Measurements from ENCODE around the gene PPP6R3.

DNA sequence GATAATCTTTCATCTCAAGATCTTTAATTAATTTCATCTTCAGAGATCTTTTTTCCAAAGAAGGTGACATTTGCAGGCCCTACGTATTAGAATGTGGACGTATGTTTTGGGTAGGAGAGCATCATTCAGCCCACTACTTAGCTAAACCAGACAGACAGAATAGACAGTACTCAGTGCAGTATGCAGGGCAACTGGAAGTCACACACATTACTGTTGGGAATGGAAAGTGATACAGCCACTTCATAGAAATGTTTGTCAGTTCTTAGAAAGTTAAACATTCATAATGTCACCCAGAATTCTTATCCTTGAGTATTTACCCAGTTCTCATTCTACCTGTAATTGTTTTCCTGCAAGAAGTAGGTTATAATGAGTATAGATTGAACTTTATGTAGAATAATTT lies 102.9 kb downstream of the PPP6R3 start:
- TF ChIP-seq, protein P1, sequence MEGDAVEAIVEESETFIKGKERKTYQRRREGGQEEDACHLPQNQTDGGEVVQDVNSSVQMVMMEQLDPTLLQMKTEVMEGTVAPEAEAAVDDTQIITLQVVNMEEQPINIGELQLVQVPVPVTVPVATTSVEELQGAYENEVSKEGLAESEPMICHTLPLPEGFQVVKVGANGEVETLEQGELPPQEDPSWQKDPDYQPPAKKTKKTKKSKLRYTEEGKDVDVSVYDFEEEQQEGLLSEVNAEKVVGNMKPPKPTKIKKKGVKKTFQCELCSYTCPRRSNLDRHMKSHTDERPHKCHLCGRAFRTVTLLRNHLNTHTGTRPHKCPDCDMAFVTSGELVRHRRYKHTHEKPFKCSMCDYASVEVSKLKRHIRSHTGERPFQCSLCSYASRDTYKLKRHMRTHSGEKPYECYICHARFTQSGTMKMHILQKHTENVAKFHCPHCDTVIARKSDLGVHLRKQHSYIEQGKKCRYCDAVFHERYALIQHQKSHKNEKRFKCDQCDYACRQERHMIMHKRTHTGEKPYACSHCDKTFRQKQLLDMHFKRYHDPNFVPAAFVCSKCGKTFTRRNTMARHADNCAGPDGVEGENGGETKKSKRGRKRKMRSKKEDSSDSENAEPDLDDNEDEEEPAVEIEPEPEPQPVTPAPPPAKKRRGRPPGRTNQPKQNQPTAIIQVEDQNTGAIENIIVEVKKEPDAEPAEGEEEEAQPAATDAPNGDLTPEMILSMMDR (IDR thresholded peaks at IDR 0.05): no peak
- no peak for TF ChIP-seq EP300 (IDR thresholded peaks at IDR 0.05)
